Measurements from ENCODE around the gene ZNF407.

DNA sequence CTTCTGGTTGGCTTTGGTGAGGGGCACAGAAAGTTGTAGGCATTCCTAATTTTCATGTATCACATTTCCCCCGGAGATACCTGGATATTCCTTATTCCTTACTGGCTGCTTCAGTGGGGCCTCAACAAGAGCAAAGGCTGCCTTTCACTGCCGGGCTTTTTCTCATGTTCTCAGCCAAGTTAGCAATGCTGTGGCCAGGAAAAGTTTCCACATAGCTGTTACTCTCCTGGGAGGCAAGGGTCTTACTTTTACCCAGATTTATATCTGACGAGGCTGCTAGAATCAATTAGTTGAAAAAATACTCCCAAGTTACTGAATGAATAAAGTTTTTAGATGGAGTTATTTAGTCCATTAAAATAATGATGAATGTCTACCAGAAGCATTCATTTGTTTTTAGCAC lies 230.5 kb downstream of the ZNF407 start:
- TF ChIP-seq, protein P1, sequence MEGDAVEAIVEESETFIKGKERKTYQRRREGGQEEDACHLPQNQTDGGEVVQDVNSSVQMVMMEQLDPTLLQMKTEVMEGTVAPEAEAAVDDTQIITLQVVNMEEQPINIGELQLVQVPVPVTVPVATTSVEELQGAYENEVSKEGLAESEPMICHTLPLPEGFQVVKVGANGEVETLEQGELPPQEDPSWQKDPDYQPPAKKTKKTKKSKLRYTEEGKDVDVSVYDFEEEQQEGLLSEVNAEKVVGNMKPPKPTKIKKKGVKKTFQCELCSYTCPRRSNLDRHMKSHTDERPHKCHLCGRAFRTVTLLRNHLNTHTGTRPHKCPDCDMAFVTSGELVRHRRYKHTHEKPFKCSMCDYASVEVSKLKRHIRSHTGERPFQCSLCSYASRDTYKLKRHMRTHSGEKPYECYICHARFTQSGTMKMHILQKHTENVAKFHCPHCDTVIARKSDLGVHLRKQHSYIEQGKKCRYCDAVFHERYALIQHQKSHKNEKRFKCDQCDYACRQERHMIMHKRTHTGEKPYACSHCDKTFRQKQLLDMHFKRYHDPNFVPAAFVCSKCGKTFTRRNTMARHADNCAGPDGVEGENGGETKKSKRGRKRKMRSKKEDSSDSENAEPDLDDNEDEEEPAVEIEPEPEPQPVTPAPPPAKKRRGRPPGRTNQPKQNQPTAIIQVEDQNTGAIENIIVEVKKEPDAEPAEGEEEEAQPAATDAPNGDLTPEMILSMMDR (IDR thresholded peaks at IDR 0.05): no peak
- no peak for TF ChIP-seq POLR2A (IDR thresholded peaks at IDR 0.05)

Data from heart left ventricle (tissue), 13 donors.